A673 (cell line): ENCODE measurements around the gene TBX1. TPM values are rescaled to one million over a fixed set of nuclear protein-coding genes. Genes with fewer than 3 reads are reported as not detected.

Experiments
- BruUV-seq: library from RNA; stranded (reverse); fragments of 400-500 nt; replicated peaks from 2 replicates; lab custom pipeline; 2021; lab: Mats Ljungman, UMichigan
- CTCF ChIA-PET: fragments of 300-600 bp; sonication (Branson Sonifier 250); formaldehyde crosslinking; loops from one replicate; lab custom pipeline; 2022; ENCODE audit warnings: antibody characterized with exemption; lab: Charles Lee
- POLR2A ChIA-PET: fragments of 300-600 bp; sonication (Branson Sonifier 250); formaldehyde crosslinking; loops from one replicate; lab custom pipeline; 2022; ENCODE audit warnings: antibody characterized with exemption; ENCODE audit not compliant: low non-redundant PET; lab: Charles Lee
- DNase-seq: peaks from one replicate; pipeline ENCODE4 v3.0.0-alpha.2; 2015; ENCODE audit warnings: low spot score
- H3K27ac ChIP-seq: fragments of 200-600 bp; sonication (generic); 2 replicates; pipeline ENCODE4 v1.5.1; 2016; ENCODE audit warnings: mixed run types, low read depth, mild to moderate bottlenecking, mixed read lengths, antibody characterized with exemption, low read length; ENCODE audit not compliant: poor library complexity, severe bottlenecking
- H3K27me3 ChIP-seq: fragments of 200-600 bp; sonication (generic); replicated peaks from 2 replicates; pipeline ENCODE4 v1.6.1; 2017; ENCODE audit warnings: mixed run types, low read depth, mild to moderate bottlenecking, mixed read lengths, antibody characterized with exemption, low read length; ENCODE audit not compliant: insufficient read depth, poor library complexity
- H3K36me3 ChIP-seq: fragments of 200-600 bp; sonication (generic); 2 replicates; pipeline ENCODE4 v1.6.1; 2016; ENCODE audit warnings: mixed run types, mild to moderate bottlenecking, mixed read lengths, antibody characterized with exemption, low read length; ENCODE audit not compliant: insufficient read depth, poor library complexity, severe bottlenecking
- H3K4me1 ChIP-seq: fragments of 200-600 bp; sonication (generic); 2 replicates; pipeline ENCODE4 v1.6.1; 2017; ENCODE audit warnings: mixed run types, mild to moderate bottlenecking, mixed read lengths, antibody characterized with exemption, low read length; ENCODE audit not compliant: insufficient read depth, poor library complexity, severe bottlenecking
- H3K4me3 ChIP-seq: fragments of 200-600 bp; sonication (generic); 2 replicates; pipeline ENCODE4 v1.5.1; 2016; ENCODE audit warnings: low read depth, mixed run types, mild to moderate bottlenecking, mixed read lengths, low read length; ENCODE audit not compliant: poor library complexity, severe bottlenecking
- H3K9me3 ChIP-seq: fragments of 200-600 bp; sonication (generic); 2 replicates; pipeline ENCODE4 v1.6.1; 2016; ENCODE audit warnings: mixed run types, low read depth, mild to moderate bottlenecking, mixed read lengths, antibody characterized with exemption, low read length; ENCODE audit not compliant: poor library complexity, severe bottlenecking
- EZH2 ChIP-seq: fragments of 200-600 bp; sonication (generic); IDR thresholded peaks from 2 replicates; pipeline ENCODE4 v1.6.1; 2017; ENCODE audit warnings: borderline replicate concordance, low read depth, mild to moderate bottlenecking, mixed read lengths, antibody characterized with exemption, low read length; ENCODE audit not compliant: poor library complexity, severe bottlenecking
- intact Hi-C: fragments of 100-400 bp; cut with micrococcal nuclease; formaldehyde crosslinking; loops from one replicate; pipeline ENCODE4 v1.10.0; 2022; ENCODE audit not compliant: unreplicated experiment
- total RNA-seq: library from RNA; stranded (reverse); gene quantifications from 2 replicates; pipeline ENCODE4 v1.2.3, GENCODE V29; 2021
- TF ChIP-seq, protein P1 (sequence below): fragments of 300-800, 200-600 bp; sonication (generic); conservative IDR thresholded peaks from 2 replicates; pipeline ENCODE4 v1.5.1; 2017; ENCODE audit warnings: low read depth, mild to moderate bottlenecking, antibody characterized with exemption, low read length, moderate library complexity, mixed read lengths

TBX1 gene
- total RNA-seq, 1 experiment from 2014 or later, result 3.6 TPM

DNA sequence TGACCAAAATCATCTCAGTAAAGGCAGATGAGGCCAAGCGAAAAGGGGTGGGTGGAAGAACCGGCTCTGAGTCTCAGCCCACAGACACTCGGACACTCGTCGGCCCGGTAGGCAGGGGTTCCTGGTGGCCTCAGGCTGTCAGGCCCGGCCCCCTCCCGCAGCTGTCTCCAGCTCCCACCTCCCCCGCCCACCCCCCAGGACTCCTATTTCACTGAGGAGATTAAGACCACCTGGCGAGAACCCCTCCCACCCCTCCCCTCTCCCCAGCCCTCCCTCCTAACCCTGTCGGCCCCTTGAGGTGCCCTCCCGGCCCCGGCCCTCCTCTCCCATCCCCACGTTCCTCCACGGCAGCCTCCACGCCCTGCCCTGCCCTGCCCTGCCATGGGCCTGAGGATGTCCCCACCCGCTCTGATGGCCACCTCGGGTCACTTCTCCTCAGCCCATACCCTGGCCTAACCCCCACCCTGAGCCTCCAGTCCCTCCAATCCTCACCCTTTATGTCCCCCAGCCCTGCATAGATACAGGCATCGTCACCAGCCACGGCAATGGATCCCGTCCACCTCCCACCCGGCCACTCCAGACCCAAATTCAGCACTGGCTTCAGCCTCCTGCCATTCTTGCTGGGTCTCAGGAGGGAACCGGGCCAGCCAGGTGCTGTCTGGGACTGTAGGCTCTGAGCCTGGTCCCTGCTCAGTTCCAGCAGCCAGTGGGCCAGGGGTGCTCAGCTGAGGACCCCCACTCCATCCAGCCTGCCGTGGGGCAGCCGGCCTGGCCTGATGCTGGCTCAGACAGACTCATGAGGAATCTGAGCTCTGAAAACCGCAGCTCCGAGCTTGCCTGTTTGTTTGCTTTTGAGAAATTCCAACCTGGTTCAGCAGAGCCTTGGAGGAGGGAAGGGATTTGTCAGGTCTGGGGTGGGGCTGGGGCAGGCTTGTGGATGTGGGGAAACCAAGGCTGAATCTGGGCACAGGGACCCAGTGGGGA lies 9.8 kb upstream of the TBX1 start:
- TF ChIP-seq EZH2, result no peak
- TF ChIP-seq, protein P1, sequence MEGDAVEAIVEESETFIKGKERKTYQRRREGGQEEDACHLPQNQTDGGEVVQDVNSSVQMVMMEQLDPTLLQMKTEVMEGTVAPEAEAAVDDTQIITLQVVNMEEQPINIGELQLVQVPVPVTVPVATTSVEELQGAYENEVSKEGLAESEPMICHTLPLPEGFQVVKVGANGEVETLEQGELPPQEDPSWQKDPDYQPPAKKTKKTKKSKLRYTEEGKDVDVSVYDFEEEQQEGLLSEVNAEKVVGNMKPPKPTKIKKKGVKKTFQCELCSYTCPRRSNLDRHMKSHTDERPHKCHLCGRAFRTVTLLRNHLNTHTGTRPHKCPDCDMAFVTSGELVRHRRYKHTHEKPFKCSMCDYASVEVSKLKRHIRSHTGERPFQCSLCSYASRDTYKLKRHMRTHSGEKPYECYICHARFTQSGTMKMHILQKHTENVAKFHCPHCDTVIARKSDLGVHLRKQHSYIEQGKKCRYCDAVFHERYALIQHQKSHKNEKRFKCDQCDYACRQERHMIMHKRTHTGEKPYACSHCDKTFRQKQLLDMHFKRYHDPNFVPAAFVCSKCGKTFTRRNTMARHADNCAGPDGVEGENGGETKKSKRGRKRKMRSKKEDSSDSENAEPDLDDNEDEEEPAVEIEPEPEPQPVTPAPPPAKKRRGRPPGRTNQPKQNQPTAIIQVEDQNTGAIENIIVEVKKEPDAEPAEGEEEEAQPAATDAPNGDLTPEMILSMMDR, result no peak
- ChIA-PET CTCF (interaction anchor here (0.5 kb wide), 1 partner anchor 14 kb away, joined by 3 read pairs; no protein-coding TSS in a partner anchor), POLR2A (no interaction called here)
- Histone ChIP-seq H3K27ac (no peak overlapping the region), H3K9me3 (no peaks in the 10 kb centered on the region), H3K4me1 (no peaks in the 10 kb centered on the region), H3K4me3 (no peak overlapping the region), H3K36me3 (no peaks in the 10 kb centered on the region), H3K27me3 (peaks cover 19% of the 10 kb centered on the region)
- BruUV-seq, result no TSS peak
- intact Hi-C loops, result no loop called here
- no peak for DNase-seq

DNA sequence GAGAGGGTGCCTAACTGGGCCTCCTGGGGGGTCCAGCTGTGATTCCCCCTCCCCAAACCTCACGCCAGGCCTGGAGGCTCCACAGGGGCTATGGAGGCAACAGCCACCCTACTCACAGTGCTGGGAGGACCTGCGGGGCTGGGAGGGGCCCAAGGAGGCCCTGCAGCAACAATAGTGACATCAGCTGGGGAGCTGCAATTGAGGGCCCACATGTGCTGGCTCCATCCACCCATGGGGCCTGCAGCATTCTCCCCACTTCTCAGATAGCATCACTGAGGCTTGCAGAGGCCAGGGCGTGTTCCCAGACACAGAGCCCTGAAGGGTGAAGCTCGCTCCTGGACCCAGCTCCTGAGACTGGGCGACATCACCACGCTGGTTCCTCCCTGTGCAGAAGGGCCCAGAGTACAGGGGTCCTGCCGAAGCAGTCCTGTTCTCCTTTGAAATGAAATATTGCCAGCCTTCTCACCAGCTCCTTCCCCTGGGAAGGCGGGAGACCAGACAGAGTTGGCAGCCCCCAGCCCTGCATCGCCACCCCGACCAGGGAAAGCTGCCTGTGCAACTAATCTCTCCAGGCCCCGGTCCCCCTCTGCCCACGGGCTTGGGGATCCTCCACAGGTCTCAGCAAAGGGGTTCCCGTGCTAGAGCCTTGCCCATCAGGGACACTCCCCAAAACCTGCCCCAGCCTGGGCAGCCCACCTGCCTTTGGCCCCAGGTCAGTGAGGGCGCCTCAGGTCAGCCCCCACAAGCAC lies 8.9 kb upstream of the TBX1 start:
- DNase-seq, result no peak
- peaks cover 6% of the 10 kb centered on the region for H3K4me1 ChIP-seq
- no TSS peak for BruUV-seq
- no peaks in the 10 kb centered on the region for H3K9me3 ChIP-seq
- H3K27me3 ChIP-seq, result peaks cover 28% of the 10 kb centered on the region
- ChIA-PET CTCF (no interaction called here), POLR2A (no interaction called here)
- no peak for TF ChIP-seq EZH2
- TF ChIP-seq, protein P1, result no peak
- intact Hi-C loops, result no loop called here
- H3K4me3 ChIP-seq, result no peak overlapping the region
- H3K36me3 ChIP-seq, result no peaks in the 10 kb centered on the region
- no peak overlapping the region for H3K27ac ChIP-seq

DNA sequence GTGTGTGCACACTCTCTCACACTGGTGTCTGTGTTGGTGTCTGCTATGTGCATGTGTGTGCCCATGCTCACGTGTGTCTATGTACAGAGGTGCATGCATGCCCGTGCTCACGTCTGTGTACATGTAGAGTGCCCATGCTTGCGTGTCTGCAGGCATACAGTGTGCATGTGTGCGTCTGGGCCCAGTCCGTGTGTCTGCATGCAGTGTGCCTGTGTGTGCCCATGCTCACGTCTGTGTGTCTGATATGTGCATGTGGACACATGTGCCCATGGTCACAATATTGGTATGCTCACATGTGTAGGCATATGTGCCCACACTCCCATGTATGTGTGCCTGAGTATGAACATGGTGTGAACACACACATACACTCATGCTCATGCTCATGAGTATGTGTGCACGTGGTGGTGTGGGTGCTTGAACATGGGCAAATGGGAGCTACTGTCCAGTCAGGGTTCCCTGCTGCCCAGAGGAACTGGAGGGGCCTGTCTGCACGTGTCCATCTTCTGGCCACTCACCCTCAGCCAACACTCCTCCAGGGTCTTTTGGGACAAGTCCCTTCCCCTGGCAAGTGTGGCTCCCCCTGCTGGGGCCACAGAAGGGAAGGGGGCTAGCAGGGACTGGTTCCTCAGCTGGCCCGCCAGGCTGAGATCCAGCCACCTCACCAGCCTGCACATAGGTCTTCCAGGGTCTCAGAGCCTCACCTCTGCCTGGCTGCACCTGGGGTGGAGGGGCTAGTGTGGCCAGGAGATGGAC lies 7.3 kb upstream of the TBX1 start:
- peaks cover 10% of the 10 kb centered on the region for H3K4me1 ChIP-seq
- no peak overlapping the region for H3K4me3 ChIP-seq
- peaks cover 40% of the 10 kb centered on the region for H3K27me3 ChIP-seq
- BruUV-seq, result no TSS peak
- H3K9me3 ChIP-seq, result no peaks in the 10 kb centered on the region
- intact Hi-C loops, result no loop called here
- POLR2A ChIA-PET, result no interaction called here
- no peak for DNase-seq
- CTCF ChIA-PET, result no interaction called here
- H3K27ac ChIP-seq, result no peak overlapping the region
- TF ChIP-seq EZH2, result no peak
- TF ChIP-seq, protein P1, result peak; percentile 41; the same call in 1 of the 2 replicates
- no peaks in the 10 kb centered on the region for H3K36me3 ChIP-seq
